GDM1 (cell line): ENCODE measurements around the gene FIGNL1.

Experiments used
- DNase-seq: peaks from one replicate; lab custom pipeline; 2025; lab: John Stamatoyannopoulos, UW

The FIGNL1 gene

GRCh38 chr7:50397320-50397970, 52.7 kb downstream of the FIGNL1 start:
- no peak for DNase-seq

GRCh38 chr7:50396856-50397255, 53.3 kb downstream of the FIGNL1 start:
- no peak for DNase-seq

- no peak for DNase-seq
These were observed 55.8 kb downstream of the FIGNL1 start for GRCh38 chr7:50394315-50394714.
